ENCODE results near the gene ACACB.

Gene ACACB

GRCh38 chr12:109264095-109264942 lies 147.9 kb downstream of the ACACB start:
- no peak overlapping the region; the same call in 1 of the 2 replicates for H3K27ac ChIP-seq
- TF ChIP-seq CTCF (conservative IDR thresholded peaks at IDR 0.05) = peak; percentile 95
- no peak for TF ChIP-seq ZFX (IDR thresholded peaks at IDR 0.05)

GRCh38 chr12:109264943-109265650 lies 148.7 kb downstream of the ACACB start:
- TF ChIP-seq ZFX (IDR thresholded peaks at IDR 0.05) (no peak), CTCF (conservative IDR thresholded peaks at IDR 0.05) (no peak)
- no peak overlapping the region; the same call in 1 of the 2 replicates for H3K27ac ChIP-seq

GRCh38 chr12:109266106-109266879 lies 149.9 kb downstream of the ACACB start:
- H3K27ac ChIP-seq = no peak overlapping the region
- TF ChIP-seq CTCF (conservative IDR thresholded peaks at IDR 0.05) (no peak), ZFX (IDR thresholded peaks at IDR 0.05) (no peak)

- TF ChIP-seq ZFX (IDR thresholded peaks at IDR 0.05) (no peak), CTCF (conservative IDR thresholded peaks at IDR 0.05) (no peak)
- H3K27ac ChIP-seq = no peak overlapping the region
These were observed 151.0 kb downstream of the ACACB start for GRCh38 chr12:109267361-109267760.

GRCh38 chr12:109268896-109269295 lies 152.5 kb downstream of the ACACB start:
- H3K27ac ChIP-seq = no peak overlapping the region
- TF ChIP-seq ZFX (IDR thresholded peaks at IDR 0.05) (no peak), CTCF (conservative IDR thresholded peaks at IDR 0.05) (no peak)

- no peak for TF ChIP-seq ZFX (IDR thresholded peaks at IDR 0.05)
- no peak for TF ChIP-seq CTCF (conservative IDR thresholded peaks at IDR 0.05)
- H3K27ac ChIP-seq = no peak overlapping the region
These were observed 153.0 kb downstream of the ACACB start for GRCh38 chr12:109269428-109269827.
